Inflammatory macrophage treated with lipopolysaccharide for 4 hours (primary cell): Measurements from ENCODE around the gene MPPED2.

ENCODE experiments used
- DNase-seq: peaks from one replicate; pipeline ENCODE4 v3.0.0-alpha.2; 2020

Gene MPPED2

DNA sequence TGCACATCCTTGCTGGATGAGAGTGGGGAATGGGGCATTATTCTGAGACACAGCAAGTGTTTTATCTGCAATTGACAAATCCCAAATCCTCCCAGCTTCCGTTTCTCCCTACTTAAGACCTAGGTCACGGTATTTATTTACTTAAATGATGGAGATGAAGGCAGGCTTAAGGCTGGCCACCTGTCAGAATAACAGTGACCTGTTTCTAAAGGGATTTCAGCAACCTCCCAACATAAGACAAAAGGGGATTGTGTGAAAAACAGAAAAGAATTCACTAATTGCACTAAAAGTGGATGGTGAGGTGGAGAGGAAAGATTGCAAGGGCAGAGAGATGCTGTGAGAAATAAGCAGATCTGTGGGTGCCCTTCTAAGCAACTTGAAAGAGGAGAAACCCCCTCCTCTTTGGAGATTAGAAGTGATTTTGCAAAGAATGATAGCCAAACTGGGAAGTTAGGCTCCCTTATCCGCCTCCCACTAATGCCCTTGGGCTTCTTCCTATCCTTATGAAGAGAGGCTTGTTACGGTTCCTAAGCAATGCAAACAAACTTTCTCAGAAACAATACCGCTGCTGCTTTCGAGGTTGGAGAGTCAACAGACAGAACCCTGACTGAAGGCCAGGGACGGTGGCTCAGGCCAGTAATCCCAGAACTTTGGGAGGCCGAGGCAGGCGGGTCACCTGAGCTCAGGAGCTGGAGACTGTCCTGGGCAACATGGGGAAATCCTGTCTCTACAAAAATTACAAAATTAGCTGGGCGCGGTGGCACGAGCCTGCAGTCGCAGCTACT, 179.0 kb downstream of the MPPED2 start:
- DNase-seq: no peak

DNA sequence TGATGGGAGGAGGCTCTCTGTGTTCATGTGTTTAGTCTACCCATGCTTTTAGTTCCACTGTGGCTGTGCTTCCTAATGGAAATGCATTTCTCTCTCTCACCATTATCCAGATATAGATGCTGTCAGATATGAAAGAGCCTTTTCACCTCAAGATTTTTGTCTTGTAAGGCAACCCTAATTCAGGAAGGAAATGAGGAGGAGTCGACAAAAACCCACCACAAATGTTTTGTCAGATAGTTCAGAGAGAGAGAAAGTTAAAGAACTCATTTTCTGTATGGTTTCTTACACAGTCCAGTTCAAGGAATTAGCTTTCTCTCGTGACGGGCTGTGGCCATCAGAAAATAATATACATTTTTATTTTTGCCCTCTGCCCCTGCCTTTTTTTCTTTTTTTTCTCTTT, 180.8 kb downstream of the MPPED2 start:
- no peak for DNase-seq

DNA sequence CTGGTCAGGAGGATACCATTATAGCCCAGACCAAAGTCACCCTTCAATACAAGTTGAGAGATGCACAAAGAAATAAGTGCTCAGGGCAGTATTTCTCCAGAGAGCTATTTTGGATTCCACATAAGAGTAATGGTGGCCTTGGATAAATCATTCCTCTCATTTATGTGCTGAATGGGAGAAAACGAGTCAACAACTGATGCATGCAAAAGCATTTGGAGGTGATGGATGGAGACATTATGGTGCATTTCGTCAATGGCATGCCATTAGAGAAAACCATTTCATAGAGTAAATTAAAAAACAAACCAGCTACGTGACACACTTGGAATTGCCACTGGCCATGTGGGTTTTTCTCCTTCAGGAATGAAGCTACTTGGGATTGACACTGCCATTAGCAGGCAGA, 182.0 kb downstream of the MPPED2 start:
- no peak for DNase-seq

DNA sequence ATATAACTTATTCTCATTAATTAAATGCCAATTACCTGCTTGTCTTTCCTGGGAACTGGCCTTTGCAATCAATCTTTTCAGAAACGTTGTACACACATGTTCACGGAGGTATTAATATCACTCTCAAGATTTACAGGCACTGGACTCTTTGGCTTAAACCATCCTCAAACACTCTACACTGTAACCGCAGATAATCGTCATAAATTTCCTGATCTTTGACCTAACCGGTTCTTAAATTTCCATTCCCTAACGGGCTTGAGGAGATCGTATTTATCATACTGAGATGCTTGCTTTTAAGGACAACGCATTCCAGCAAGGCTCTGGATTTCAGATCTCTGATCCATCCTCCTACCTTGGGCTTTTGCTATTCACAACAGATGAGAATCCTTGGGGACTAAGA, 190.4 kb downstream of the MPPED2 start:
- no peak for DNase-seq

DNA sequence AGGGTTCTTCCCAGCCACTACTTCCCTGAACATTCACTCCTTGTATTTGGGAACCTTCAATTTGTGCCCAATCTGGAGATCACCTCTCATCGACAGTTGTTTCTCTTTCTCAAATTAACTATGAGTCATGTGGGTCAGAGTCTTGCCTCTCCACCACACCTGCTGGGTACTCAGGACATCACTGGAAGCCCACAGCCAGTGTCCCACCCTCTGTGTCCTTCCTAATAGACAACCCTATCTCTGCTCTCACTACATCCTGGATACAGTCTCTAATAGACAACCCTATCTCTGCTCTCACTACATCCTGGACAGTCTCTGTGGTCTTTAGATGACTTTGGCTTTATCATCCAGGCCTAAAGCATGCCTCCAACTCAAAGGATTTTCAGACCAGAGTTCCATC, 193.1 kb downstream of the MPPED2 start:
- DNase-seq: no peak

DNA sequence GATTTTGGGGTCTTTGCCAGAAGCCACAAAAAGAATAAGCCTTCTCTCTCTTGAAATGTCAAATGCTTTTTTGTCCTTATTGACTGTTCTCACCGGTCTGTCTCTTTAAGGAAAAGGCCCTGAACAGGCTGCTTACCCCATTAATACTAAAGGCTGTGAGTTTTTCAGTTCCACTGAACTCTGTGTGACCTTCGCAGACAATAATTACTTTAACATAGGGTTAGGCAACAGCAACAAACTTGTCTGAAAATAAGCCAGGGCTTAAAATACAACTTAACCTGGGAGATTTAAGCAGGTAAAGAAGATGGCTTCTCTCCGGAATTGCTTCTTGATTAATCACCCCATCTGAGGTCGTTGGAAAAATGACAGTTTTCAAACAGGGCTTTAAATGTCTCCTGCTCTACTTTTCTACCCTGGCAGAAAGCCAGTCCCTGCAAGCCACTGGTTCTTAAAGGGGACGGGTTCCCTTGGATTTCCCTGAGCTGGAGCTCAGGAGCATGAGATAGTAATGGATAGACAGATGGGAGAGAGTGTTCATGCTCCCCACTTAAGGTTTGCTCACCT, 193.8 kb downstream of the MPPED2 start:
- no peak for DNase-seq

DNA sequence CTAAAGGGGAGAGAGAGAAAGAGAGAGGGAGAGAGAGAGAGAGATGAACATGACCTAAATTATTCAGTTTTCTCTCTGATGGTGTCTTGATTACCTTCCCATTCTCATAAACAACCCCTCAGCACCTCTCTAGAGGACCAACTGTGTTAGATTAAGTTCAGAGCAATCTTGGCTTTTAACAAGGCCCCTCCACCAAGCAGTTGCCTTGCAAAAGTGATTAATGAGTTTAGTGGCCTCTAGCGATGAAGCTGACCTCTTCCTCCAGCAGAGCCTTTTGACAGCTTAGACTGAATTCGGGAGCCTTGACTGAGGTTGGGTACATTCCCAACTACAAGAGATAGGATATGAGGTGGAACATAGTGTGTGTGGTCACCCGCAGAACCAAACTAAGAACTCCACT, 197.2 kb downstream of the MPPED2 start:
- no peak for DNase-seq

DNA sequence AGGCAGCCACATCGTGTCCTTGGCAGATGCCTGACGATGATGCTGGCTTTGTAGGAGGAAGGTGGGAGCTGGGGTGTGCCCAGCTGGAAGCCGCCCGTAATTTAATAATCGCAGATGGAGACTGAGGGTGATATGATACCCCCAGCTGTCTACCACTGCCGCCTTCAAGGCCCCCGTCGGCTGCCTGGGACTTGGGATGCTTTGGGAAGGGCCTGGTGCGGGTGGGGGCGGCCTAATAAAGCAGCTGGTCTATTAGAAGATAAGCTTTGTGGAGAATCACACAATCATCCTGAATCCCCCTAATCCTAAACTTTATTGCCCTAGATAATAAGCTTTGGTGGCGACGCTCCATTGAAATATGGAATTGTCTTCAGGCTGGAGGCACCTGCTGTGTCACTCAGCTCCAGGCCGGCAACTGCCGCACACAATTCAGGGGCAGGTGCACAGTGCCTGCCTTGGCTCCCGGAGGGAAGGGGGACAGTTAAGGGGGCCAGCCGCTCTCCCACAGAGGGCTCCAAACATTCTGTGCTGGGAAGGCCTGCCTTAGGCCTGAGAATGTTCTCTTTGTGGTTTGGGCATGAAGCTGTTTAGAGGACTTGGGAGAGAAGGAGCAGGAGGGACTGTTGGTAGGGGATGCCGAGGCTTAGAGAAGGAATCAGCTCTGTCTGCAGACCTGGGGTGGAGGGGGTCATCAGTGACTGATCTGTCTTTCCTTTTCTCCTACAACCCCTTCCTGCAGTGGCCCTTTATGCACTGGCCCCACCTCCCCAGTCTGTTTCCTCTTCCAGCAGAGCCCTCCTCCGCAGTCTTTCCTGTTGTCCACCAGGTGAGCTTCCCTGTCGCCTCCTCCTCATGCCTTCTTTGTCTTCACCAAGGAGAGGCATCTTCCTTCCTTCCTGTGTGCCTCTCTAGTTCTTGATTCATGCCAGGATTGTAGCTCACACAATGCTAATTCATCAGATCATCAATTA, 198.0 kb downstream of the MPPED2 start:
- no peak for DNase-seq

DNA sequence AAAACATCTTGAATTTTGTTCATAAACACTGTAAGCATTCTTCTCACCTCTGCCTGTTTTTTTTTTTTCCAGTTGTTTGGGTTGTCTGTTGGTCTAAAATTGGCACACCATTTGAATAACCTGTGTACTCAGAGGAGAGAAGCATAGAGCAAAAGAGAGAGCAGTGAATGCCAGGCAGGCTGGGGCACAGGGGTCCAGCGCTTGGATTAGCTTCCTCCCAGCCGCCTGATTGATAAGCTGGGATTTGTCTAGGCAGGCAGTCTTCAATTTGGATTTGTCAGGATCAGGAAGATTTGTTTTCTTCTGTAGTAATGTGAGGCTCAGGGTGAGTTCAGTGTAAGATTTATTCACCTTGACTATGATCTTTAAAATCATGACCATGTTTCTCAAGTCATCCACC, 204.3 kb downstream of the MPPED2 start:
- no peak for DNase-seq

DNA sequence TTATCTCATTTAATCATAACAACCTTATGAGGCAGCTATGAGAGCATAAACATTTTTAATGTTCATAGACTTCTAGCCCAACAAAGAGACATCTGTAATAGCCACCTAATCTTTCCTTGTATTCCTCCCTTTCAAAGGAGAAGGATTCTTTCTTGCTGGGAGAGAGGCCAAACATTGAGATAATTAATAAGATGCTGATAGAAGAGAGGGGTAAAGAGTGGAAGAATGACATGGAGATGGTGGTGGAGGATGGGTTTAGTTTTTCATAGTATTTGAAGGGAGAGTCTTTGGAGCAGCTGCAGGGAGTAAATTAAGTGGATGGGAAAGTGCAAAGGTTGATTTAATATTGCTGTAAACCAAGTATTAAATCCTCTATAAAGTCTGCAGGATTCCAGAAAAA, 205.3 kb downstream of the MPPED2 start:
- no peak for DNase-seq

DNA sequence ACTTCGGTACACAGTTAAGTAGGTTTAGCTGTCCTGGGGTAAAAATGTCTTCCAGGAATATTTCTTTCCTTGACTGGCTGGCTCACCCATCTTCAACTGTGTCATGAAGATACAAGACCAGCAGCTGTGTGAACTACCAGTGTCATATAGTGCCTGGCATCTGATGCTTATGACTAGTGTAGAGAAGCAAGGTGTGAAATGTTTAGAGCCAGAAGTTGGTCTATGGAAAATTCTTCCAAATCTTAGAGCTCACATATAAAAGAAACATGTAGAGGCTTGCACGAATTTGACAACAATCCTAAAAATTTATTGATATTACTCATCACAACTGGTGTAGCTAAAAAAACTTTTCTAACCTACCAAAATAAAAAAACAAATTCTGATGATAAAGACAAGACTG, 208.8 kb downstream of the MPPED2 start:
- no peak for DNase-seq

DNA sequence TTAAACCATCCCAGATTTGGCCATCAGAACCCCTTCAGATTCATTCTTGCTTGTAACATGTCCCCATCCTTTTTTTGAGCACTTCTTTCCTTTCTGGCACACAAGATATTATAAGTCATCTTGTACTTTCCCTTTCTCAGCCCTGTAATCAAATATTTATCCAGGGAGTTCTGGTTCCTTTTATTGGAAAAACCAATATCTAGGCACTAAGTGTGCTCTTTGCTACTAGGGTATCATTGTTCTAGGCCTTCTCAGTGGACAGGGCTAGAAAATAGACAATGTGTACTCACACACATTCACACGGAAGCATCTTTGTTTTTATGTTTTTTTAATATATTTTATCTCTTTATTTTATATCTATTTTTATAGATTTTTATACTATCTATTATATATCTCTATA, 216.0 kb downstream of the MPPED2 start:
- no peak for DNase-seq

DNA sequence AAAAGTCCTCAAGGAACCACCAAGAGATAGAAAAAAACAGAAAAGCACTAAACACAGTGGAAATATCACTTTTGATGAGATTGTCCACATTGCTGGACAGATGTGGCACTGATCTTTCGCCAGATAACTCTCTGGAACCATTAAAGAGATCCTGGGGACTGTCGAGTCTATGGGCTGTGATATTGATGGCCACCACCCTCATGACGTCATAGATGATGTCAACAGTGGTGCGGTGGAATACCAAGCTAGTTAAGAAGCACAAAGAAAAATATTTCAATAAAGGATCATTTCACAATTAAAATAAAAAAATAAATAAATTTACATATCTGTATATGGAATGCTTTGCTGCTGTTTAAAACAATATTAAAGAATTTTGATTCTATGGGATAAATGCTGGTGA, 217.8 kb downstream of the MPPED2 start:
- DNase-seq: no peak

DNA sequence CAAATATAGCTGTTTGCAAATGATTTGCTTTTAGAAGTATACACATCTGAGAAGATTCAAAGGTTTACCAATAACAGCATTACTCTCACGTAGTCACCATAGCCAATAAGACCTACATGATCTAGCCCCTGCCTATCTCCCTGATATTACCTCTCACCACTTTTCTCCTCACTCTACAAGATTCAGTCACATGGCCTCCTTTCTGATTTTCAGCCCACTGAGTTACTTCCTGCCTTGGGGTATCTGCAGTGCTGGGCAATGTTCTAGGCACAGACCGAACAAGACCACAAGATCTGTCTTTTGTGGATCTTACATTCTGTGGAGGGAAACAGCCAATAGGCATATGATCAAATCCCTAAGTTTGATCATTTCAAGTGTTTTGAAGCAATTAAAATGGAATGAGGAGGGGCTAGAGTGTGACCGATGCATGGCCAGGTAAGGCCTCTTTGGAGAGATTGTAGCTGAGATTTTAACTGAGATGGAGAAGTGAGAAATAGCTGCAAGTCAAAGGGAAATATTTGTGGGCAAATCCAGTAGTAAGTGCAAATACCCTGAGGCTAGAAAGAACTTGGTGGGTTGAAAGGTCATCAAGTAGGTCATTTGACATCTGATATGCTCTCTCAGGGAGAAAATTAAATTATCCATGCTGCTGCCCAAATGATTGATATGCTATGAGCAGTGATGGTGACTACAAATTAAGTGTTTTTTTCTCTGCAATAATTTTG, 220.2 kb downstream of the MPPED2 start:
- no peak for DNase-seq

DNA sequence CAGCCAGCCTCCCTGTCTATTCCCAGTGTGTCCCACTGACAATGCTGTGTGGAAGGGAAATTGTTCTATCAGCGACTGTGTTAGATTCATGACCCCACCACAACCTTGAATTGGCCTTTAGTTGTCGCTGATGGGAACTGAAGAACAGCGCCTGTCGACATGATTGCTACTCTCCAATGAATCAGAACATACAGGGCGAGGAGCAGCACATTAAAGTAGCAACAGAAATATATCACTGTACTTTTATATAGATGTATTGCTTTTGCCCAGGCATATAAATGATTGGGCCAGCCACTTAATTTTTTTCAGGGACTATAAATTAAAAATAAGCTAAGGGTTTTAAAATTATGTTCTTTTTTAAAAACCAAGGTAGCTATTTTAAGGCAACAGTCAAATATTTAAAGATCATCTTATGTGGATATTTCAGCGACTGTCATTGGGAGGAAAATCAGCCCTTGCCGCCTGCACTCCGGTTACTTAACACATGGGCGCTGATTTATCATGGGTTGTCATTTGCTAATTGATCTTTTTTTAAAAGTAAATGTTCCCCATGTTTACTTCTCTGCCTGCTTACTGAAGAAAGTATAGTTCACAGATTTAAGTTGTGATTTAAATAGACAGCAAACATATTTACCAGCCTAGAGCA, 221.2 kb downstream of the MPPED2 start:
- no peak for DNase-seq

DNA sequence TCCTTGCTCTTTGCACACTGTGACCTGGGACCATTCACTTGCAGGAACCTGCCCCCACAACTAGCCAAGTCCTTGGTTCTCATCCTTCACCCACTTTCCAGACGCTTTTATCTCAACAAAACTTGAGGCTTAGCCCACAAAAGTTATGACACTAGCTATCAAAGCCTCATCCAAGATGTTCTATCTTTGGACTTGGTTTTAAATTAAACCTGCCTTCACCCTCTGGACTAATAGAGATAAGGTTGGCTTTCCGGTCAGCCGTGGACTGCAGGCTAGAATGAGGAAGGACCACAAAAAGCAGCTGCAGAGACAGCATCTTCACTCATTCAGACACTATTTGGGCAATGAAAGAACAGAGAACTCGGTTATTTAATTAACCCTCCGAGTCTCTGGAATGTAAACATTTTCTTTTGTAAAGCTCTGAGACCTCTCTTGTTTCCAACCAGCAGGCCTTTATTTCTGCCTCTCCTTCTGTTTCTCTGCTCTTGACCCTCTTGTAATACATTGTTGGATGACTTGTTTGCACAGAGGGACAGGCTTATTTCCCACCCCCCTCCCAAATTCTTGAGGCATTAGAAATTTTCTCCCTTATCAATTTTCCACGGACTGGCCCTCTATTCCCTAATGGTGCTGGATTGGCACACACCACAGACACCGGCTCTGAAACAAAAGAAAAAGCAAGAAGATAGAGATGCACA, 221.9 kb downstream of the MPPED2 start:
- no peak for DNase-seq

DNA sequence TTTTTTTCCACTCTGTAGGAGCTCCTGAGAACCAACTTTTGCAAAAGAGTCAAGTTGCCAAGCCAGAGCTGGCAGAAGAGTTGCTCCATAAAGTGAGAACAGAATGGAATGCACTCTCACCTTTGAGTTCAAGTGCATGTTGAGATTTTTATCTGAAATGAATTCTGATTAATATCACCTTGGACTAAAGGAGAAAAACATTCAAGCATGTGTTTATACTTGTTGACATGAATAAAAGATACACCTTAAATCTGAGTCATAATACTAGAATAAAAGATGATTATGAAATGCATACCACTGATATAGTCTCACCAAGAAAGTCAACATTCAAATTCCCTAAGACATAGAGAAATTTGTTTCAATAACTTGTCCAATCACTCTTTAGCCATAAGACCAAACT, 225.4 kb downstream of the MPPED2 start:
- DNase-seq: no peak
